Measurements from ENCODE around the gene NAV3.

The NAV3 gene

GRCh38 chr12:77834618-77835017 lies 3.9 kb downstream of the NAV3 start:
- TF ChIP-seq, protein P1, sequence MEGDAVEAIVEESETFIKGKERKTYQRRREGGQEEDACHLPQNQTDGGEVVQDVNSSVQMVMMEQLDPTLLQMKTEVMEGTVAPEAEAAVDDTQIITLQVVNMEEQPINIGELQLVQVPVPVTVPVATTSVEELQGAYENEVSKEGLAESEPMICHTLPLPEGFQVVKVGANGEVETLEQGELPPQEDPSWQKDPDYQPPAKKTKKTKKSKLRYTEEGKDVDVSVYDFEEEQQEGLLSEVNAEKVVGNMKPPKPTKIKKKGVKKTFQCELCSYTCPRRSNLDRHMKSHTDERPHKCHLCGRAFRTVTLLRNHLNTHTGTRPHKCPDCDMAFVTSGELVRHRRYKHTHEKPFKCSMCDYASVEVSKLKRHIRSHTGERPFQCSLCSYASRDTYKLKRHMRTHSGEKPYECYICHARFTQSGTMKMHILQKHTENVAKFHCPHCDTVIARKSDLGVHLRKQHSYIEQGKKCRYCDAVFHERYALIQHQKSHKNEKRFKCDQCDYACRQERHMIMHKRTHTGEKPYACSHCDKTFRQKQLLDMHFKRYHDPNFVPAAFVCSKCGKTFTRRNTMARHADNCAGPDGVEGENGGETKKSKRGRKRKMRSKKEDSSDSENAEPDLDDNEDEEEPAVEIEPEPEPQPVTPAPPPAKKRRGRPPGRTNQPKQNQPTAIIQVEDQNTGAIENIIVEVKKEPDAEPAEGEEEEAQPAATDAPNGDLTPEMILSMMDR (IDR thresholded peaks at IDR 0.05; ENCODE audit: borderline replicate concordance, control extremely low read depth, extremely low read depth, insufficient read depth, missing control alignments) = no peak
- no peak for DNase-seq (ENCODE audit: low spot score)
- in situ Hi-C loops (cut with MboI; ENCODE audit: low sequenced_read_pairs, unreplicated experiment) = no loop called here

DNA sequence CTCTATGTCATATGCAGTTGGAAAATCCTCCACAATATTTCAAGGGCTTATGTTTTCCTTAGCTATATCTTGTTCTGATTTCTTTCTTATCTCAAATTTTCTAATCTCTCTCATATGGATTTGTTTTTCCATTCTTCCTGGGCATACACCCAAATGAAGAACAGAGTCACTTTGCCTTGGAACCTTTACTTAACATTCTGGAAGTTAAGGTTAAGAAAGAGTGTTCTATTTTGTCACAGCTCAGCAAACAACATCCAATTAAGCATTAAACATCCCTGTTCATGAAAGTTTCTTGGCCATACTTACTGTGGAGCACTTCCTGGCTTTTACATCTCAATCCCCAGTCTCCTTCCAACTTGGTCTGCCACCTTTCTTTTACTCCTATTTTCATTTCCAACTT lies 5.3 kb downstream of the NAV3 start:
- in situ Hi-C loops (cut with MboI; ENCODE audit: low sequenced_read_pairs, unreplicated experiment) = no loop called here
- DNase-seq (ENCODE audit: low spot score) = no peak
- TF ChIP-seq, protein P1 (IDR thresholded peaks at IDR 0.05; ENCODE audit: borderline replicate concordance, control extremely low read depth, extremely low read depth, insufficient read depth, missing control alignments) = no peak

- TF ChIP-seq, protein P1 (IDR thresholded peaks at IDR 0.05; ENCODE audit: borderline replicate concordance, control extremely low read depth, extremely low read depth, insufficient read depth, missing control alignments) = no peak
- no peak for DNase-seq (ENCODE audit: low spot score)
Measured at GRCh38 chr12:77837876-77838291, 7.2 kb downstream of the NAV3 start.

GRCh38 chr12:77841521-77841920 lies 10.8 kb downstream of the NAV3 start:
- TF ChIP-seq, protein P1 (IDR thresholded peaks at IDR 0.05; ENCODE audit: borderline replicate concordance, control extremely low read depth, extremely low read depth, insufficient read depth, missing control alignments) = no peak
- in situ Hi-C loops (cut with MboI; ENCODE audit: low sequenced_read_pairs, unreplicated experiment) = no loop called here
- DNase-seq (ENCODE audit: low spot score) = no peak

More at GRCh38 chr12:77837876-77838291, 7.2 kb downstream of the NAV3 start:
- in situ Hi-C loops (cut with MboI; ENCODE audit: low sequenced_read_pairs, unreplicated experiment) = no loop called here

- no peak for DNase-seq (ENCODE audit: low spot score)
- TF ChIP-seq, protein P1 (IDR thresholded peaks at IDR 0.05; ENCODE audit: borderline replicate concordance, control extremely low read depth, extremely low read depth, insufficient read depth, missing control alignments) = no peak
Measured at GRCh38 chr12:77842430-77842829, 11.7 kb downstream of the NAV3 start.

GRCh38 chr12:77845831-77846230 lies 15.1 kb downstream of the NAV3 start:
- DNase-seq (ENCODE audit: low spot score) = no peak
- in situ Hi-C loops (cut with MboI; ENCODE audit: low sequenced_read_pairs, unreplicated experiment) = no loop called here
- TF ChIP-seq, protein P1 (IDR thresholded peaks at IDR 0.05; ENCODE audit: borderline replicate concordance, control extremely low read depth, extremely low read depth, insufficient read depth, missing control alignments) = no peak

More at GRCh38 chr12:77842430-77842829, 11.7 kb downstream of the NAV3 start:
- in situ Hi-C loops (cut with MboI; ENCODE audit: low sequenced_read_pairs, unreplicated experiment) = no loop called here
